Left ventricle myocardium inferior (tissue), 1 donor: ENCODE data around the gene FBXO34. TPM values are rescaled to one million over a fixed set of nuclear protein-coding genes. Genes with fewer than 3 reads are reported as not detected.

Experiments used
- DNase-seq: peaks from one replicate; pipeline ENCODE4 v3.0.0-alpha.2; 2020
- H3K27ac ChIP-seq: fragments of 200-600 bp; replicated peaks from 2 replicates; pipeline ENCODE4 v1.8.0; 2021
- H3K27me3 ChIP-seq: fragments of 200-600 bp; 2 replicates; pipeline ENCODE4 v1.8.0; 2021; ENCODE audit warnings: low read depth
- H3K36me3 ChIP-seq: fragments of 200-600 bp; 2 replicates; pipeline ENCODE4 v1.8.0; 2021
- H3K4me1 ChIP-seq: fragments of 200-600 bp; 2 replicates; pipeline ENCODE4 v1.8.0; 2021
- H3K4me3 ChIP-seq: fragments of 200-600 bp; 2 replicates; pipeline ENCODE4 v1.8.0; 2021; ENCODE audit warnings: mild to moderate bottlenecking, moderate library complexity
- H3K9me3 ChIP-seq: fragments of 200-600 bp; replicated peaks from 2 replicates; pipeline ENCODE4 v1.8.0; 2021
- intact Hi-C: fragments of 100-400 bp; cut with micrococcal nuclease; formaldehyde crosslinking; loops from one replicate; pipeline ENCODE4 v1.11.0; 2022
- total RNA-seq: library from RNA; stranded (reverse); fragmentation: NEBNext Ultra II Directional; extraction: Animal tissue kit (Norgen Biotek cat#: 25700); gene quantifications from one replicate; pipeline ENCODE4 v1.2.1, GENCODE V29; 2021
- TF ChIP-seq, protein P1 (sequence below): fragments of 200-600 bp; IDR thresholded peaks from 2 replicates; pipeline ENCODE4 v1.8.0; 2021; ENCODE audit warnings: antibody characterized with exemption, mild to moderate bottlenecking, borderline replicate concordance
- donor health status: DM: no; HTN: yes; CAD: no; lungs with severe emphysema.

The FBXO34 gene
- total RNA-seq, 1 donor from 2014 or later: 22.4 TPM

GRCh38 chr14:55373784-55374705, 102.8 kb downstream of the FBXO34 start:
- DNase-seq: no peak
- TF ChIP-seq, protein P1, sequence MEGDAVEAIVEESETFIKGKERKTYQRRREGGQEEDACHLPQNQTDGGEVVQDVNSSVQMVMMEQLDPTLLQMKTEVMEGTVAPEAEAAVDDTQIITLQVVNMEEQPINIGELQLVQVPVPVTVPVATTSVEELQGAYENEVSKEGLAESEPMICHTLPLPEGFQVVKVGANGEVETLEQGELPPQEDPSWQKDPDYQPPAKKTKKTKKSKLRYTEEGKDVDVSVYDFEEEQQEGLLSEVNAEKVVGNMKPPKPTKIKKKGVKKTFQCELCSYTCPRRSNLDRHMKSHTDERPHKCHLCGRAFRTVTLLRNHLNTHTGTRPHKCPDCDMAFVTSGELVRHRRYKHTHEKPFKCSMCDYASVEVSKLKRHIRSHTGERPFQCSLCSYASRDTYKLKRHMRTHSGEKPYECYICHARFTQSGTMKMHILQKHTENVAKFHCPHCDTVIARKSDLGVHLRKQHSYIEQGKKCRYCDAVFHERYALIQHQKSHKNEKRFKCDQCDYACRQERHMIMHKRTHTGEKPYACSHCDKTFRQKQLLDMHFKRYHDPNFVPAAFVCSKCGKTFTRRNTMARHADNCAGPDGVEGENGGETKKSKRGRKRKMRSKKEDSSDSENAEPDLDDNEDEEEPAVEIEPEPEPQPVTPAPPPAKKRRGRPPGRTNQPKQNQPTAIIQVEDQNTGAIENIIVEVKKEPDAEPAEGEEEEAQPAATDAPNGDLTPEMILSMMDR: no peak
- no peaks in the 10 kb centered on the region for H3K27me3 ChIP-seq
- peaks cover 3% of the 10 kb centered on the region for H3K4me1 ChIP-seq
- intact Hi-C loops: no loop called here
- H3K4me3 ChIP-seq: no peak overlapping the region
- H3K9me3 ChIP-seq: no peaks in the 10 kb centered on the region
- no peak overlapping the region for H3K27ac ChIP-seq
- peaks cover 52% of the 10 kb centered on the region for H3K36me3 ChIP-seq

DNA sequence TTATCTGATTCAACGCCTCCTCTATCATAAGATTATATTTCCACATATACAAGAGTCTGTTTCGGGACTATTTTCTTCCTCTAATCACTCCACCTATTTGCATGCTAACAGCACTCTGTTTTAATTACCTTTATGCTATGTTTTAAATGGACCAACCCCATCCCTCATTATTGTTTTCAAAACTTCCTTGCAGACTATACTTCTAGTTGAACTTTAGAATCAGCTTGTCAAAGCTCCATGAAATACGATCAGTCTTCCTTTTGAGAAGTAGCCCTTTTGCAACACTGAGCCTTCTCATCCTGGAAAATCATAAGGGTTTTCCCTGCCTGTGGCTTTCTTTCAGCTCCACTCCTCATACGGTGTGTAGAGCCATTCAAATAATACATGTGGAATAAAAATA, 103.5 kb downstream of the FBXO34 start:
- H3K4me1 ChIP-seq: peaks cover 3% of the 10 kb centered on the region
- DNase-seq: no peak
- H3K27ac ChIP-seq: no peak overlapping the region
- no peak overlapping the region for H3K4me3 ChIP-seq
- intact Hi-C loops: no loop called here
- TF ChIP-seq, protein P1: no peak
- H3K36me3 ChIP-seq: peaks cover 52% of the 10 kb centered on the region
- H3K9me3 ChIP-seq: no peaks in the 10 kb centered on the region
- H3K27me3 ChIP-seq: no peaks in the 10 kb centered on the region

DNA sequence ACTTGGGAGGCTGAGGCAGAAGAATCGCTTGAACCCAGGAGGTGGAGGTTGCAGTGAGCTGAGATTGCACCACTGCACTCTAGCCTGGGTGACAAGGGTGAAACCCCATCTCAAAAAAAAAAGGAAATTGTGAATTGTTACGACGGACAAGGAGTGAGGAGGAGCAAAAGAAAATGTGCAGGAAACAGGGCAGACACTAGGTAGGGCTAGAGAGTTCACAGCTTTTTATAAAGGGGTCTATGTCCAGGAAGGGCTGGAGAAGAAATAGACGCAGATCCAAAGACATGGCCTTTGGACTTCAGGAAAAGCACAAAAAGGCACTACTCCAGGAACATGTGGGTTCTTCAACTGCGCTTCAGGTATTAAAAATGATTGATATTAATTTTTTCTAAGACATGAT, 106.0 kb downstream of the FBXO34 start:
- H3K36me3 ChIP-seq: peaks cover 72% of the 10 kb centered on the region
- DNase-seq: no peak
- TF ChIP-seq, protein P1: no peak
- H3K27me3 ChIP-seq: no peaks in the 10 kb centered on the region
- H3K4me1 ChIP-seq: peaks cover 7% of the 10 kb centered on the region
- no peak overlapping the region for H3K4me3 ChIP-seq
- no peaks in the 10 kb centered on the region for H3K9me3 ChIP-seq
- no peak overlapping the region for H3K27ac ChIP-seq
- intact Hi-C loops: no loop called here

DNA sequence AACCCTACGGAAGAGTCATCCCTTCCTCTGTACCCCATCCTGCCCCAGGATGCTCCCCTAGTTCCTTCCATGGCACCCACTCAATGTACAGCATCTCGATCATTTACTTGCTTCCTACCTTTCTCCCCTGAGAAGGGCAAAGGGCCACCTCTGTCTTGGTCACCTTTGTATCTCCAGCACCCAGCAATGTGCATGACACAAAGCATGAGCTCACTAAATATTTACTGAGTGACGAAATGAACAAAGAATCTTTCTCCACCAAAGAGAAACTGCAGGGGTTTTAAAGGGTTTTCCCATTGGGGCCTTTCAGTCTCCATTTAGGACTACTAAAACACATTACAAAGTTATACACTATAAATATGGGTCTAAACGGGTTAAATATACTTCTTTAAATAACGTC, 109.8 kb downstream of the FBXO34 start:
- H3K4me3 ChIP-seq: no peak overlapping the region
- DNase-seq: no peak
- intact Hi-C loops: no loop called here
- TF ChIP-seq, protein P1: no peak
- H3K4me1 ChIP-seq: peaks cover 38% of the 10 kb centered on the region
- no peak overlapping the region for H3K27ac ChIP-seq
- H3K27me3 ChIP-seq: no peaks in the 10 kb centered on the region
- peaks cover 75% of the 10 kb centered on the region for H3K36me3 ChIP-seq
- no peaks in the 10 kb centered on the region for H3K9me3 ChIP-seq

GRCh38 chr14:55381561-55381960, 110.3 kb downstream of the FBXO34 start:
- no peak overlapping the region for H3K4me3 ChIP-seq
- H3K27me3 ChIP-seq: no peaks in the 10 kb centered on the region
- no peaks in the 10 kb centered on the region for H3K9me3 ChIP-seq
- no peak overlapping the region for H3K27ac ChIP-seq
- TF ChIP-seq, protein P1: no peak
- intact Hi-C loops: no loop called here
- peaks cover 70% of the 10 kb centered on the region for H3K36me3 ChIP-seq
- peaks cover 42% of the 10 kb centered on the region for H3K4me1 ChIP-seq
- DNase-seq: no peak
